SK-MEL-5 (cell line): ENCODE measurements around the gene TMEM91. TPM values are rescaled to one million over a fixed set of nuclear protein-coding genes. Genes with fewer than 3 reads are reported as not detected.

ENCODE experiments used
- DNase-seq: peaks from one replicate; pipeline ENCODE4 v3.0.0-alpha.2; 2016; ENCODE audit warnings: low read depth, low spot score
- in situ Hi-C: cut with HindIII; loops from 2 replicates; pipeline ENCODE4 v1.10.0; 2016; ENCODE audit warnings: low sequenced_read_pairs, high pct_unique_total_duplicates, low pct_unique_long_range_greater_than_20kb
- total RNA-seq: library from RNA; depleted of rRNA; stranded (reverse); fragments of >200 nt; shearing (Covaris generic); gene quantifications from 2 replicates; pipeline ENCODE4 v1.2.3, GENCODE V29; 2014

The TMEM91 gene
- total RNA-seq, 1 experiment from 2014 or later, result 0.26 TPM

DNA sequence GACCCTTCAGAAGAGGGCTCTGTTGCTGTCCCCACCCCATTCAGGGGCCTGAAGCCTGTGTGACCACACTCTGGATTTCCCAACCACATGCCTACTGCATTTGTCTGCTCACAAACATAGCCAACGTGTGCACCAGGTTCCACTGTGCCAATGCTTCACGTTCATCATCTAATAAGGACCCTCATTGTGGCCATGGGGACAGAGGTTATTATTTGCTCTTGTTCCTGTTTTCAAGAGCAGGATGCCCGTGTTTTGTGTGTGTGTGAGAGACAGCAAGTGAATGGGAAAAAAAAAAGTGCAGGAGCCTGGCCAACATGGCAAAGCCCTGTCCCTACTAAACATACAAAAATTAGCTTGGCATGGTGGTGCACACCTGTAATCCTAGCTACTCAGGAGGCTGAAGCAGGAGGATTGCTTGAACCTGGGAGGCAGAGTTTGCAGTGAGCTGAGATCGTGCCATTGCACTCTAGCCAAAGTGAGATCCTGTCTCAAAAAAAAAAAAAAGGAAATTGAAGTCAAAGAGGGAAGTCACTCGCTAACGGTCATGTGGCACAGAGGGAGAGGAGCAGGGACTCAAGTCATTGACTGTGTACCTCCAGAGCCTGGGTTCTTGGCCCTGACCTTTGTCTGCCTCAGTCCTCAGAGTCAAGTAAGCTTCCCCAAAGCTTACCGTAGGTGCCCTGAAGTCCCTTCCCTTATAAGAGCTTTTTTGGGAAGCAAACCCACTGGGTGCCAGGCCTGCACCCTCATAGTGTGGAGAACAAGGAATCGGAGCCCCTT is 44.0 kb downstream of the TMEM91 start:
- in situ Hi-C loops, result no loop called here

DNA sequence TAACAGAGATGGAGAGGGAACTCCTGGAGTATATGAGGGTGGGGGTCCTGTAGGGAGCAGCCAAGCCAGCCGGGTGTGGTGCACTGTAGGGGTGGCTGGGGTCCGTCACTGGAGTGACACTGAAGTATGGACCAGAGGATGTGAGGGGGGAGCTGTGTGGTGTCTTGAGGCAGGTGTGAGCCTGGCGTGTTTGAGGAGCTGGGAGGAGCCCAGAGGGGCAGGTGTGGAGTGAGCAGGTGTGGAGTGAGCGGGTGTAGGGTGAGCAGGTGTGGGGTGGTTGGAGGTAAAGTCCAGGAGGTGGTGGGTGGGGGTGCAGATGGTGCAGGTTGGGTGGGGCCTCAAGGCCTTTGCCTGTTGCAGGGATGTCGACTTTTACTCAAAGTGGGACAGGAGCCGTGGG is 45.0 kb downstream of the TMEM91 start:
- in situ Hi-C loops, result no loop called here
- no peak for DNase-seq

More for the DNA sequence above, 44.0 kb downstream of the TMEM91 start:
- DNase-seq, result no peak

DNA sequence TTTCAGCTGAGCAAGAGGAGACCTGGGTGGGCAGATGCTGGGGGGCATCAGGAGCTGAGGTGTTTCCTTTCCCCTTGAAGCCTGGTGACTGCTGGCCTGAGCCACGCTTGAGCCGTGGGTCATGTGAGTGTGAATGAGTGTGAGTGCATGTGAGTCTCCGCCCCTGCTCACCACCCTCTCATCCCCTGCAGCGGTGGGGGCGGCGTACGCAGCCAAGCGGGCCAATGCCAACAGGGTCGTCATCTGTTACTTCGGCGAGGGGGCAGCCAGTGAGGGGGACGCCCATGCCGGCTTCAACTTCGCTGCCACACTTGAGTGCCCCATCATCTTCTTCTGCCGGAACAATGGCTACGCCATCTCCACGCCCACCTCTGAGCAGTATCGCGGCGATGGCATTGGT is 45.6 kb downstream of the TMEM91 start:
- DNase-seq, result no peak
- in situ Hi-C loops, result no loop called here

DNA sequence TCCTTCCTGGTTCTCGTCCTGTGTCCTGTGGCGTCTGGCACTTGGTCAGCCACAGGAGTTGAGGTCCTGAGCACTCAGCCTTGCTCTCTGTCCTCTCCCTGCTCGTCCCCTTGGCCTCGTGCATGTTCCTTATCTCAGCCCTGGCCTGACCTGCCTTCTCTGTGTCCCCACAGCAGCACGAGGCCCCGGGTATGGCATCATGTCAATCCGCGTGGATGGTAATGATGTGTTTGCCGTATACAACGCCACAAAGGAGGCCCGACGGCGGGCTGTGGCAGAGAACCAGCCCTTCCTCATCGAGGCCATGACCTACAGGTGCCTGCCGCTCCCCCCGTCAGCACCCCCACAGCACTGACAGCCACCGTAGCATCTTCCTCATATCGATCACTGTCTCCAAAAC is 46.1 kb downstream of the TMEM91 start:
- in situ Hi-C loops, result no loop called here
- DNase-seq, result no peak

DNA sequence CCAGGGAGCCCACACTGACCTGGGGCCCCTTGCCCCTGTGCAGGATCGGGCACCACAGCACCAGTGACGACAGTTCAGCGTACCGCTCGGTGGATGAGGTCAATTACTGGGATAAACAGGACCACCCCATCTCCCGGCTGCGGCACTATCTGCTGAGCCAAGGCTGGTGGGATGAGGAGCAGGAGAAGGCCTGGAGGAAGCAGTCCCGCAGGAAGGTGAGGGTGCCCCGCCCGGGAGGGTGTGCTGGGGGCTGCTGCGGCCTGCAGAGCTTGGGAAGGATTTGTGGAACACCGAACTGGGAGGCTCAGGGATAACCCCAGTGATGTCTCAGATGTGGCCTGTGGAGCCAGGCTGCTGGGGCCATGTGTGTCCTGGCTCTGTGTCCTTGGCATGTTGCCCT is 46.6 kb downstream of the TMEM91 start:
- DNase-seq, result no peak

DNA sequence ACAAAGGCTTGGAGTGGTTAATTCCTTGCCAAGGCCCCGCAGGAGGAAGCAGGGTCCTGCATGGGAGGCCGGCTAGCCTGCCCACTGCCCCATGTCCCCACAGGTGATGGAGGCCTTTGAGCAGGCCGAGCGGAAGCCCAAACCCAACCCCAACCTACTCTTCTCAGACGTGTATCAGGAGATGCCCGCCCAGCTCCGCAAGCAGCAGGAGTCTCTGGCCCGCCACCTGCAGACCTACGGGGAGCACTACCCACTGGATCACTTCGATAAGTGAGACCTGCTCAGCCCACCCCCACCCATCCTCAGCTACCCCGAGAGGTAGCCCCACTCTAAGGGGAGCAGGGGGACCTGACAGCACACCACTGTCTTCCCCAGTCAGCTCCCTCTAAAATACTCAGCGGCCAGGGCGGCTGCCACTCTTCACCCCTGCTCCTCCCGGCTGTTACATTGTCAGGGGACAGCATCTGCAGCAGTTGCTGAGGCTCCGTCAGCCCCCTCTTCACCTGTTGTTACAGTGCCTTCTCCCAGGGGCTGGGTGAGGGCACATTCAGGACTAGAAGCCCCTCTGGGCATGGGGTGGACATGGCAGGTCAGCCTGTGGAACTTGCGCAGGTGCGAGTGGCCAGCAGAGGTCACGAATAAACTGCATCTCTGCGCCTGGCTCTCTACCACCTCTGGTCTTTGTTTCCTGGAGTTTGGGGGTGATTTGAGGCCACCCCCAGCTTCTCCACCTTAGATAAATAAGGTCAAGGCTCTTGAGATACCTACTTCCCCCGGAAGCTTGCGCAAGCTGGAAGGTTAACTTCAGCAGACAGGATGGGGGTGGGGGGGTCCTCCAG is 48.2 kb downstream of the TMEM91 start:
- in situ Hi-C loops, result no loop called here
- no peak for DNase-seq

More for the DNA sequence above, 46.6 kb downstream of the TMEM91 start:
- in situ Hi-C loops, result no loop called here

DNA sequence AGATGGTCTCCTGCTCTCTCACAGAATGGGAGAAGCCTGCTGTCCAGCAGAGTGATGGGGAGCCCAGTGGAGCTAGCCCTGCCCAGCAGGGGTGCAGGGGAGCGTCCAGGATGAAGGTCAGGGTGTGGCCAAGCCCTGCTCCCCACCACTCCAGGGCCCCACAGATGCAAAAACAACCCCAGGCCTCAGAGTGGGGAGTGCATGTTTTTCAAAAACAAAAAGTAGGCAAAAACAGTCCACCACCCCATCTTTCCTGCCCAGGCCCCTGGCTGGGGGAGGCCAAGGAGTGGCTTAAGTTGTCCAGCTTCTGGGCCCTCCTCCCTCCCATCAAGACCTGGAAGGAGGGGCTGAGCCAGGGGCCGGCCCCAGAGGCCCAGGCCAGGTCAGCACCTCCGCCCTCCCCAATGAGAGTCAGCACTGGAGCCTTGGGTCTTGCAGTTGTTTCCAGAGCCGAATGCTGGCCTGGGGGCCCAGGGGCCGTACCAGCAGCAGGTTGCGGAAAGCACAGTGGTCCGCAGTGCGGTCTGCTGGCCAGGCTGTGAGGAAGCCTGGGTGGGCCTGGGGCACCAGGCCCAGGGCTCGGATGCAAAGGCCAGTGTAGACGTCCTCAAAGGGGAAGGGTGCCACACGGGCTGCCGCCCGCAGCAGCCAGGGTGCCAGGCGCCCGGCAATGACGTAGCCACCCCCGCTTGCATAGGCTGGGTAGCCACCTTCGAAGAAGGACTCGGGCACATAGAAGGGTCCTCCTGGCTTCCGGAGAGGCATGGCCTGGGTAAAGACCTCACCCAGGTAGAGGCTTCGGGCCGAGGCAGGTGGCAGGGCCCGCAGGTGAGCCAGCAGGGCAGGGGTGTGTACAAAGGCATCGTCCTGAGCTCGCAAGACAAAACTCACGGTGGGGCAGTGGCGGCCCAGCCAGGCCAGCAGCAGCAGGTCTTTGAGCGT is 49.1 kb downstream of the TMEM91 start:
- in situ Hi-C loops, result no loop called here
- DNase-seq, result no peak

DNA sequence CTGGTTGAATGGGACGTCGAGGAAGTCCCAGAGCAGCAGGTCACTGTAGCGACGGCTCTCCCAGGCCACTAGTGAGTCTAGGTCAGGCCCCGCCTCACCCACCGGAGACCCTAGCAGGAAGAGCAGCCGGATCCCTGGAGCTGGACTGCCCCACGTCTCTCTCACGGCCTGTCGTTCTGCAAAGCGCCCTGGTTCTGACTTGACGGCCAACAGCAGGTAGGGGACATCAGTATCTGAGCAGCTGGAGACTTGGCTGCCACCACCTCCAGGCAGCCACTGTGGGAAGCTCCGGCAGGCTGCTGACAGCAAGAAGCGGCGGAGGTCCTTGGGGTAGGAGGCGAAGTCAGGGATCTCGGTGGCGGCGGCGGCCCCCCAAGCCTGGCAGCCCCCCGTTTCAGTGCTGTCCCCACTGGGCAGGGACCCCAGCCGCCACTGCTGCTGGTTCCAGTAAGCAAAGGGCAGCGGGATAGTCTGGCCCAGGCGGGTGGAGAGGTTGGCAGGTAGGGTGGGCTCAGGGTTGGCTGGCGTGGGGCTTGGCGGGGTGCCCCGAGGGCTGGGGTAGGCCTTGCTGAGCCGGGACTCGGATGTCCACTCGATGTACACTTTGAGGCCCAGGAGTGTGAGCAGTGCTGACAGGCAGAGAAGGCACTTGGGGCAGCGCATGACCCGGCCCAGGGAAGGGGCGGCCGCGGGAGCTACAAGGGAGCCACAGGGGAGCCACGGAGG is 49.9 kb downstream of the TMEM91 start:
- in situ Hi-C loops, result no loop called here
- DNase-seq, result no peak

DNA sequence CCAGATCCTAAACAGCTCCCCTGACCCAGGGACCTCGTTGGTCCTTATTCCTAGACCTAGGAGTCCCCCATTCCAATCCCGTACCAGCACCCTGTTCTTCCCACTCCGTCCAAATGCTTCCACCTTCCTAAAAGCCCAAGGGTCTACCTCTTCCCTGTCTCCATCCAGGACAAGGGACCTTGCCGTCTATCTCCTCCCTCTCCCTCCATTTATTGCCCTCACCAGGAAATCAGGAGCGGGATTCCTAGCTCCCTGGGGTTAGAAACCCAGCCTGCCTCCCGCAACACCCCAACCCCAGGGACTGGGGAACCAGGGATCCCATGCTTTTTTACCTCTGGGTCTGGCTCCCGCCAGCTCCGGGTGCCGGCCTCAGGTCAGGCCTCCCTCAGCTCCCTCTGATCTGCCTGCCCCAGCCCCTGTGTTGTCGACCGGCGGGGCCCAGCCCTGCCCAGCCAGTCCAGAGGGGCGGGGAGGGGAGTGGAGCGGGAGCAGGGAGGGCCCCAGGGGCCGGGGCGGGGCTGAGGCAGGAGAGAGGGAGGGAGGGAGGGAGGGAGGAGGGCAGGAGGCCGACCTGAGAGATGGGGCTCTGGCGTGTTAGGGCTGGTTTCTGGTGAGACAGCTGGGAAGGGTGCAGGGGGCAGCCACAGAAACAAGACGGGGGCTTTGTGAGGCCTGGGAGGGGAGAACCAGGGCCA is 50.8 kb downstream of the TMEM91 start, which contains the start of gene B3GNT8:
Gene B3GNT8 (minus strand): TSS at position 423 of the 695 bp plus-strand sequence. CDS start 596 bp downstream, outside the sequence.
- no peak for DNase-seq
- in situ Hi-C loops, result no loop called here

DNA sequence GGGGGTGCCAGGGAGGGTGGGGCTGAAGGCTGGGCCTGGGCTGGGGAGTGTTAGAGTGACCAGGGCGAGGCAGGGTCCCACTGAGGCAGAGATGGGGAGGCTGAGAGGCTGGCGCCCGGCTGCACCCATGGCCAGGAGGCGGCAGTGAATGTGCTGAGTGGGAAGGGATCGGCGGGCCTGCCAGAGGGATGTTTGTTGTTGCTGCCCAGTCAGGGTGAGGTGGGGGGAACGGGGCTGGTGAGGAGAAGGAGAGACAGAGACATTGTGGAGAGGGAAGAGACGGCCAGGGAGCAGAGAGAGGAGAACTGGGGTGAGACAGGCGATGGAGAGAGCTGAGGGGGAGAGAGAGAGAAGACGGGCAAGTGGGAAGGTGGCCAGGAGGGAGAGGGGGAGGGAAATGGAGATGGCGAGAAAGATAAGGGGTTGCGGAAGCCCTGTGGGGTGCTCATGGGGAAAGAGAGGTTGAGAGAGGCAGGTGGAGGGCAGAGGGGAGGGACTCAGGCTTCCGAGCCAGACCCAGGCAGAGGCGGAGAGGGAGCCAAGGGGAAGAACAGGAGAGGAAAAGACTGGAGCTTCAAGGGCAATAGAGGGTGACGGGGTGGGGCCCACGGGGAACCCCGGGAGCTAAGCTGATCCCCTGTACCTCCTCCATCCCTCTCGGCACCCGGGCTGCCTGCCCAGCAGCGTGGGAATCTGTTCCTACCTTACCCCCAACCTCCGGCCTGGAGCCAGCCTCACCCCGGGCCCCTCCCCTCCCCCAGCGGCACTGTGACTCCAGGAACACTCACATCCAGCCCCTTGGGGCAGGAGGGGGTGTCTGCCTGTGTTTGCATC is 51.5 kb downstream of the TMEM91 start:
- in situ Hi-C loops, result no loop called here

DNA sequence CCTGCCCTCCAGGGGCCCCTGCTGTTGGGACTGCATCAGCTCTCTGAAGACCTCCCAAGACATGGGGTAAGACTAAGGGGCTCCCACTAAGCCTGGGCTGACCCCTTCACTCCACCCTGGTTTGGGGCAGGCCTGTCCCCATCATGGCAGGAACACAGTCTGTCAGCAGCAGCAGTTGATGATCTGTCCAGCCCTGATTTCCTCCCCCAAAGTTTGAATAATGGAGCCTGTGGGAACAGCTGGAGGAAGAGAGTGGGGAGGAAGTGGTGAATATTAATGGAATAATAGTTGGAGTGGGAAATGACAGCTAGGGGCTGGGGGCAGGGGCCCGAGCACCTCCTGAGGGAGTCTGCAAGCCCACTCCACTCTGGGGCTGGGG is 52.1 kb downstream of the TMEM91 start:
- in situ Hi-C loops, result no loop called here
- DNase-seq, result no peak

More for the DNA sequence above, 51.5 kb downstream of the TMEM91 start:
- no peak for DNase-seq

DNA sequence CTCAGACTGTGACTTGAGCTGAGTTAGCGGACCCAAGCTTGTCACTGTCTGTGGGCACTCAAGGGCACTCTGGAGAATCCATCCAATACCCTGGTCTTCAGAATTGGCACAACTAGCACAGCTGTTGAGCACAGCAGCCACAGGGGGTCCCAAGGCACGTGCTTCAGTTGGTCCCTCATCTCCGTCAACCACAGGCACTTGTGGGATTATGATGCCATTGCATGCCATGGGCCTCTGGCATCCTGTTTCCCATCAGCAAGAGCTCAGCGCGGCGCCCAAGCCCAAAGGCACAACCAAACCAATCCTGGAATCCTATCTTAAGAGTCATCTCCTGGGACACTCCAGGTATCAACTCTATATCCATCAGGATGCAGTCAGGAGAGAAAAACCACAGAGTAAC is 54.6 kb downstream of the TMEM91 start:
- in situ Hi-C loops, result no loop called here
- DNase-seq, result no peak

DNA sequence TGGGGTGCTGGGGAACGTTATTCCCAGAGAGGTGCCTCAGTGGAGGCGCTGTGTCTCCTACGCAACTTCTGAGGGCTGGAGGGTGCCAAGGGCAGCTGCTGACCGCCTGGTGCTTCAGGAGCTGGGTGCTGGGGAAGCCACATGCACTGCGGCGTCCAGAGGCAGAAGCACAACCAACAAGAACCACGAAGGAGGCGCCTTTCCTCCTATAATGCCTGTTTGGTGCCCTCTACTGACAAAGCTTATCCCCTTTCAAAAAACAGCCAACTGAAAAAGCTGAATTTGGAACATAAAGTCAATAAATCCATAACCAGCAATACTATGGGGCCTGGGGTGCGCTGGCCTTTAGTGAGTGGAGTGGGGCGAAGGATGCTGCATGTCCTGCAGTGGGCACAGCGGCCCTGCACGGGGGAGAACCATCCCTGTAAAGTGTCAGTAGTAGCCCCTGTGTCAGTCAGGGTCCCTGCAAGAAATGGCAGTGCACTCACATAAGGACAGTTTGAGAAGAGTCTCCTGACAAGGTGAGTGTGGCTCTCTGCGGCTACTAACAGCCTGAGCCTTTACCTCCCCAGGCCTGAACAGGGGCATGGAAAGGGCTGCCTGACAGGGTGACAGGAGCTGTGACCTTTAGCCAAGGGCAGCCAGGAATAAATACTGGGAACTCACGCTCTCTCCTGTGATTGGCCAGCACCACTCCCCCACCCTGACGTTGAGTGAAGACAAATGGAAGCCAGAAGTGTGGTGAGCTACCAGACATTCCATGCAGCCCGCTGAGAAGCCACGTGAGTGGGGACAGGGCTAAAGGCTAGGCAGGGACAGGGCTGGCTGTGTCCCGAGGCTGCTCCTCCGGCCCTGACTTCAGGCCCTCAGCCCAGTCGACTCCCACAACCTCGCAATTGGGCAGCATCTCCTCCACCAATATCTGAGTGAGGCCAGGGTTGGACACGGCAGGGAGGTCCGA is 55.4 kb downstream of the TMEM91 start:
- DNase-seq, result peak; percentile 56
- in situ Hi-C loops, result no loop called here

DNA sequence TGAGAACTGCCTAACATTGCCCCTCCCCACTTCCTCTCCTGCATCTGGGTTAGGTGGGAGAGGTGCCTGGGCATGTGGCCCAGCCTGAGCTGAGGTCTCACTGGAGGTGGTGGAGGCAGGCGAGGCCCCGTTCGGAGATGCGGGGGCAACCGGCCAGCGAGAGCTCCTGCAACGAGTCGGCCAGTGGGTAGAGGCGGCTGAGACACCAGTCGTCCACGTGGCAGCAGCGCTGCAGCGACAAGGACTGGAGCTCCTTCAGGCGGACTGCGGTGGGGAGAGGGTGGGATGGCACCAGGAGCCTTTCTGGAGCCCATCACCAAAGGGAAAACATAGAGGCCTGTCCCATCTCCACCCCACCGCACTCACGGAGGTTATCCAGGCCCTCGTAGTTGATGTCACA is 56.8 kb downstream of the TMEM91 start:
- DNase-seq, result no peak
- in situ Hi-C loops, result no loop called here
